ENCODE measurements around the gene TYW1B.
"Not testable (repeated sequence)": the region's sequence is repeated elsewhere in the genome, so short reads cannot be mapped to it uniquely, and the experiment has no call there.

DNA sequence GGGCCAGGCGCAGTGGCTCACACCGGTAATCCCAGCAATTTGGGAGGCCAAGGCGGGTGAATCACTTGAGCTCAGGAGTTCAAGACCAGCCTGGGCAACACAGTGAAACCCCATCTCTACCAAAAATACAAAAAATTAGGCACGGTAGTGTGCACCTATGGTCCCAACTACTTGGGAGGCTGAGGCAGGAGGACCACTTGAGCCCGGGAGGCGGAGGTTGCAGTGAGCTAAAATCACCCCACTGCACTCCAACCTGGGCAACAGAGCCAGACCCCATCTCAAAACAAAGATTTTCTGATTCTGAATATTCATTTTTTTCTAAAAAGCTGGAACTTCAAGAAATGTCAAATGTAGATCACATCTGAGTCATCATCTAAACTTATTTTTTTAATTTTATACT lies 10.3 kb upstream of the TYW1B start:
- TF ChIP-seq, protein P1, sequence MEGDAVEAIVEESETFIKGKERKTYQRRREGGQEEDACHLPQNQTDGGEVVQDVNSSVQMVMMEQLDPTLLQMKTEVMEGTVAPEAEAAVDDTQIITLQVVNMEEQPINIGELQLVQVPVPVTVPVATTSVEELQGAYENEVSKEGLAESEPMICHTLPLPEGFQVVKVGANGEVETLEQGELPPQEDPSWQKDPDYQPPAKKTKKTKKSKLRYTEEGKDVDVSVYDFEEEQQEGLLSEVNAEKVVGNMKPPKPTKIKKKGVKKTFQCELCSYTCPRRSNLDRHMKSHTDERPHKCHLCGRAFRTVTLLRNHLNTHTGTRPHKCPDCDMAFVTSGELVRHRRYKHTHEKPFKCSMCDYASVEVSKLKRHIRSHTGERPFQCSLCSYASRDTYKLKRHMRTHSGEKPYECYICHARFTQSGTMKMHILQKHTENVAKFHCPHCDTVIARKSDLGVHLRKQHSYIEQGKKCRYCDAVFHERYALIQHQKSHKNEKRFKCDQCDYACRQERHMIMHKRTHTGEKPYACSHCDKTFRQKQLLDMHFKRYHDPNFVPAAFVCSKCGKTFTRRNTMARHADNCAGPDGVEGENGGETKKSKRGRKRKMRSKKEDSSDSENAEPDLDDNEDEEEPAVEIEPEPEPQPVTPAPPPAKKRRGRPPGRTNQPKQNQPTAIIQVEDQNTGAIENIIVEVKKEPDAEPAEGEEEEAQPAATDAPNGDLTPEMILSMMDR (IDR thresholded peaks at IDR 0.05), result not testable (repeated sequence)
- not testable (repeated sequence) for TF ChIP-seq POLR2AphosphoS5, EP300 (IDR thresholded peaks at IDR 0.05)
